Ammon's horn (tissue), 1 donor: ENCODE measurements around the gene ATP8A1.

Source experiments
- DNase-seq: peaks from one replicate; pipeline ENCODE4 v3.0.0-alpha.2; 2016; ENCODE audit warnings: low spot score

The ATP8A1 gene

GRCh38 chr4:42364266-42365053 is 292.4 kb downstream of the ATP8A1 start:
- no peak for DNase-seq

GRCh38 chr4:42363614-42364013 is 293.3 kb downstream of the ATP8A1 start:
- no peak for DNase-seq

- DNase-seq, result no peak
These were observed 294.3 kb downstream of the ATP8A1 start for GRCh38 chr4:42362591-42362990.

- DNase-seq, result no peak
These were observed 295.4 kb downstream of the ATP8A1 start for GRCh38 chr4:42361456-42361855.

GRCh38 chr4:42360256-42360669 is 296.6 kb downstream of the ATP8A1 start:
- no peak for DNase-seq

- no peak for DNase-seq
These were observed 297.2 kb downstream of the ATP8A1 start for GRCh38 chr4:42359711-42360110.
